ENCODE results near the gene SPRR1B.

- TF ChIP-seq EZH2 (IDR thresholded peaks at IDR 0.05; ENCODE audit: low read length, unreplicated experiment) = no peak
- no peak for TF ChIP-seq CTCF (conservative IDR thresholded peaks at IDR 0.05; ENCODE audit: low read depth, low read length)
These were observed 42.1 kb downstream of the SPRR1B start for GRCh38 chr1:153072806-153073726.

Measured in PC-3 (cell line).